Measurements from ENCODE around the gene SGIP1.

SGIP1 gene

DNA sequence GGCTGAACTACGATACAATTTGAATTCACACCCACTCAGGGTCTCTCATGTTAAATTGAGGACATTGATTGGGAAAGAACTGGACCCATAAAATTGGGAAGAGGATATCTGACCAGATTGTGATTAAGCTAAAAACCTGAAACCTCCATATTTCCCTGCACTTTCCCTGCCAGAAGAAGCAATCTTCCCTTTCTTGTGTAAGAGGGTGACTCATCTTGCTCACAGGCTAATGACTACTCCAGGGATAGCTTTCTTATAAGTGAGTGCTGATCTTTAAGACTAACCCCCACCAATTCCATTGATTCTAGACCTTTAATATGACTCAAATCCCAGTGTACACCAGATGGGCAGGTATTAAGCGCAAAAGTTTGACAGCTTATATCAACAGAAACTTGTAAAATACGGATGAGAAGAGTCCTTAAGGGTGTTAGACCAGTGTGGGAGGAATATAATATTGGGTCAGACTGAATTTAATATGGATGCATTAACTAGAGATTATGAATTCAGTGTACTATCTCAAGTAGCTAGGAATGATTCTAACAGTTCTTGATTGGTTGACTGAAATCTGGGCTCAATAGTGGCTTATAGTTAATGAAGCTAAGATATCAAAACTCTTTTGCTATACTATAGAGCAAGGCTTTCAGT is 12.1 kb upstream of the SGIP1 start:
- DNase-seq (ENCODE audit: low spot score): no peak

DNA sequence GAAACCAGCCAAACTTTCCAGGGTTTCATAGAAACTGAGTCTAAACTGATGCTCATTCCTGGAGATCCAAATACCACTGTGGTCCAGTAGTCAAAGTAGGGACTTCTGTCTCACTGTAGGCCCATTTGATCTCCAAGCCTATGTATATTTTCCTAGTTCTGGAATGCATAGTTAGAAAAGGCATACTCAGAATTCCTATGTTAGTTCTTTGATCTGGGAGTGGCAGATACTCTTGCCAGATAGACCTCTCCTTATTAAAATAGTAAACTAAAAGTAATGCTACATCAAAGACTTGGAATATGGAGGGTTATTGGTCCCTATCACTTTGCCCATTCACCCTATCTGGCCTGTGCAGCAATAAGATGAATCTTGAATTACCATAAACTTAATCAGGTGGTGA is 10.4 kb upstream of the SGIP1 start:
- DNase-seq (ENCODE audit: low spot score): peak; percentile 8

DNA sequence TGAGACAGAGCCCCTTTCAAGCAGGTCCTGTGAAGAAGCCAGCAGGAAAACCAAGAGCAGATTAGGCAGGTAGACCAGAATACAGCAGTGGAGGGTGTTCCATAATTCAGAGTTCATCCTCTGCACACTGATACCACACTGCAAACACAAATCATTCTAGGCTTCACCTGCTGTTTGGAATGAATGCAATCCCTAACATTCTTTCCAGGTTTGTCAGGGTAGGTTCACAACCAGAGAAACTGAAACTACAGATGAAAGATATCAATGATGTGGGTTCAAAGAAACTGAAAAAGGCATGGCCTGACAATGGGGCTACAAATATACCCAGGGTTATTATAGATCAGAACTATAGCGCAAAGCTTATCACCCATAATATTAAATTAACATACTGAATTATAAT is 8.9 kb upstream of the SGIP1 start:
- no peak for DNase-seq (ENCODE audit: low spot score)

DNA sequence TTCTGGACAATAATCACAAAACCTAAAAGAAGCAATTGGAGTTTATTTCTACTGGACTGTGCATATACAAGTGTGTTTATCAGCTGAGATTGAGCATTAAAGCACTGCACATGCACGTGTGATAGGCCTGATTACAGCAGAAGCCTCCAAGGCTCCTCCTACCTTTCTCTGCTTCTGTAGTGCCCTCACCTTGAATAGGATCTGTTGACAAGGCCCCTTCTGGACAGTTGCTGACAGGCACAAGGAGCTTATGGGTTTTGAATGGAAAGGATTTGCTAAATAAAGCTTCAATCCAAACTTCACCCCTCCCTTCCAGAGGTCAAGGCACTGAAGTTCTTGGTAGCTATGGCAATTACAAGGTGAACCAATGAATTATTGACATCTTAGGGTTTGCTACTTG is 7.9 kb upstream of the SGIP1 start:
- DNase-seq (ENCODE audit: low spot score): no peak

DNA sequence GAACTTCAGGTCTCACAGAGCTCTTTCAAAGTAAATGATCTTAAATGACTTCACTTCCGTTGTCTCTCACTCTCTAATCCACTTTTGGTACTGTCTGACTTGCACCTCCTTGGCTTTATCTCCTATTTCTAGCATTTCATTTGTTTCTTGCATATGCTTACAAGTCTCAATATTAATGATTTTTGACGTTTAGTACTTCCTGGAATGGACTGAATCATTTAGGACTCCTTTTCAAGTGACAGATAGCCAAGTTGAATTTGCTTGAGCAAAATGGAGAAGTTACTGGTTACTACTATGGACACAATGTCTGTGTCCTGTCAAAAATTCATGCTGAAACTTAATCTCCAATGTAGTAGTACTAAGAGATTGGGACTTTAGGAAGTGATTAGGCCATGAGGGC is 7.0 kb upstream of the SGIP1 start:
- no peak for DNase-seq (ENCODE audit: low spot score)

DNA sequence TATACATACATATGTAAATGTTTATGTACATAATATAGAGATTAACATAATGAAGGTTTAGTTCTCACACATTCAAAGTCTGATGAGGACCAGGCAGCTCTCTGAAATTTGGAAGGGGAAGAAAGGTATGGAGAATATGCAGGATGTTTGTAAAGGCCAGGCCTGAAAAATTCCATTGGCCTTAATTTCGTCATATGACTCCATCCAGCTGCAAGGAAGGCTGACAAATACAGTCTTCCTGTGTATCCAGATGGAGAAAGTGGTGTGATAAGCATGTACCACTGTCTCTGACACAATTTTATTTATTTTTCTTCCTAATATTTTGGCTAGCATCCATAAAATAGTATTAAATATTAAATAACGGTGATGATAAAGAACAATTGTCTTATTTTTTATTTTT is 6.3 kb upstream of the SGIP1 start:
- DNase-seq (ENCODE audit: low spot score): no peak

DNA sequence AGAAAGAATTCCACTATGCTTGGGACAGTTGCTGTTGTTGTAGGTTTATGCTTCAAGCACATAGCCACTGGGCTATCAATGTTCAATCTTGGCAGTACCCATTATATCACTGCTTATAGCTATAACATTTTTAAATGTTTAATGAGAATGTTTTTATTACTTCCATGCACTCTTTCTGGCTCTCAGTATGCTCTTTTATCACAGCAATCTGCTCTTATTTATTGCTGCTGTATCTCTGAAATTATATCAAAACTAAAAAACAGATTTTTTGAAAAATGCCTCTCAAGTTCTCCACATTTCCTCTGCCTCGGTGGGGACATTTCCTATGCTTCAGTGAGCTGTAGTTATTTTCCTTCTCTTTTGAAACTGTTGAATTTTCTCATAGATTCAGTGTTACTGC is 5.4 kb upstream of the SGIP1 start:
- no peak for DNase-seq (ENCODE audit: low spot score)

DNA sequence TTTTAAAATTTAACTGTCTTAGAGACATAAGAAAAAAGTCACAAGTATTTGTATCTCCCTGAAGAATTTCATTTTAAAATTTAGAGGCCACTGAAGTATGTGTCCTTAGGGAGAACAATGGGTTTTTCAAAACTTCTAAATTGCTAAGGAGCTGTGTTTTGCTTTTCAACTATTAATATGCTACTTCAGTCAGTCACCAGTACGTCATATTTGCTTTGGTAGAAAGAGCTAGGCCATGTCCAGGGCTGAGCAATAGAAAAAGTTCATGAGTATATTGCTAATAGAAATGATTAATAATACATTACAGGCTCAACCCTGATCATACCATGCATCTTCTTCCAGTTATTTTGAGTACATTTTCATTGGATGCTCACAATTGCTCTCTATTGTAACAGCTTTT is 1.7 kb upstream of the SGIP1 start:
- no peak for DNase-seq (ENCODE audit: low spot score)

DNA sequence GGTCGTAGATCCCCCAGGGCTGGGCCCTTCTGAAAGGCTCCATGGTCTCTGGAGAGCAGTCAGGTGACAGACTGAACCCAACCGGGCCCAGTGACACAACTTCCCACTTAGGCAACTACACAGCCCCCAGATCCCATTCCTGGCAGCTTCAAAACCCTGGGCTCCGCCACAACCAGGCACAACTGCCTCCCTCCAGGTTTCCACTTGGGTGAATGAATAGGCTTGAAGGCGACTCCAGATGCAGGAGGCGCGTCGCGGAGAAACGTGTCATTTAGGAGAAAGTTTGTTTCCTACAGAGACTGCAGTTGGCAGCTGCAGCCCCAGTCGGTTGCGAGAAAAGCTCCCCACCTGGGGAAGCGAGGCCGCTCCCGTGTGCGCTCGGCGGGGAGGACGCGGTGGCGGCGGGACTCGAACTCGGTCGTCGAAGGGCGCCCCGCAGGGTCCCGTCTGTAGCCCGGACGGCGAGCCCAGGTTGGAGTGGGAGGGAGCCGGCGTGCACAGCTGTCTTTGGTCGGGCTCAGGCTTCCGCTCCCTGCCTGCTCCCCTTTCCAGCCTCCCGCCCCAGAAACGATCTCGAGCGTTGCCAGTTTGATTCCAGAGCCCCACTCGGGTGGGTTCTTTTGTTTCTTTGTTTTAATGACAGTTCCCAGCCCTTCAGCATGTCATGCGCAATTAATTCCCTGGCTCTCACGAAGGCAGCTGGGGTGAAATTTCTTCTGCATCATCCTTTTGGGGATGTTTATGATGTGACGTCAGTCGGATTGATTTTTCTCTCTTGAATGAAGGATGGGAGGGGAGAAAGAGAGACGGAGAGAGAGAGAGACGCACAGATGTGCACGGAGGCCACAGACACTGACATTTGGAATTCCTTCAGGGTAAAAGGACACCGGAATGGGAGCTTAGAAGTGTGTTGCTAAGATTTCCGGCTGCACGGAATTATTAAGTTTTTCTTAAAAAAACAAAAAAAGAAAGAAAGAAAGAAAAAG is 862 bp upstream of the SGIP1 start:
- no peak for DNase-seq (ENCODE audit: low spot score)

DNA sequence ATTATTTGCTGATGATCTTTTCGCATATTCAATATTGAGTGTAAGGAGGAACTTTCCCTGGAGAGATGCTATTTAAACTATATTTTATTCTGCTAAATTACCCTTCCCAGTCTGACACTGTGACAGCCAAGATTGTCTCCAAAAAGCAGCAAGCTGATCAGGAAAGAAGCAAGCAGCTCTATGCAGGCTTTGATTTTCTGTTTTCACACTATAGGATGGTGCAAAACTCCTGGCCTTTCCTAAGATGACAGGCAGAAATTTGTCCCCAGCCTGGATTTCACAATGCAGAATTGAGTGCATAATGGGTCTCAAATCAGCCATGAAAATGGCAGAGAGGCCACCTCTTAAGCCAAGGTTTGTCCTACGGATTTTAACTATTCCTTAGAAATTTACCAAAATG is 1.1 kb downstream of the SGIP1 start:
- no peak for DNase-seq (ENCODE audit: low spot score)

DNA sequence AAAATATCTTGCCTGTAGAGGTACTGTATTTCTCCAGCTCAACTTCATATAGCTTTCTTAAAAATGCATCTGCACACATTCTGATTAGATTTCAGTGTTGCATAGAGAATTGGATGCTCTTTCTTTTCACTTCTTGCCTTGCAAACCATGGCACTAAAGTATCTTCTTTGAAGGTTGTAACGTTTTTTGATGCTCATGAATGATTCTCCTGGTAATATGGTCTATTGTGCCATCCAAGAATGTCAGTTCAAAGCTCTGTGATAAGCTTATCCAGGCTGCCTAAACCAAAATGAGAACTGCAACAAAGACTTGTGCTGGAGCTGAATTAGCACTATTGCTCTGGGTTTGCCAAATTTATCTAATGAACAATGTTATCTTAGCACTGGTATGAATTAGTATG is 1.9 kb downstream of the SGIP1 start:
- no peak for DNase-seq (ENCODE audit: low spot score)

DNA sequence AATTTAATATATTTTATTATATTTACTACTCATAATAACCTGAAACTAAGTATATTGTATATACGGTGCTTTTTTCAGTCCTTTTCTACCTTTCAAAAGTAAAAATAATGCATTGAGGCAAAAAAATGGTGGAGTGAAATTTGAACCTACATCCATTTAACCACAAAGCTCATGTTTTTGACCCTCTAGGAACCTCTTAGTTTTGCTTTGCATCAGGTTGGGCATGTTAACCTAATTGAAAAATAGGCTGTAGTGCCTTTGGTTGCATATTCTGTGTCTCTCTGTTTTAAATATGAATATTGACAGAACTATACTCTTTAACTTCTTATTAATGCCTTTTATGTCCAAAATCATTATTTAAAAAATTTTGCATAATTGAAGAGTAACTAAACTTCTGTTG is 3.8 kb downstream of the SGIP1 start:
- no peak for DNase-seq (ENCODE audit: low spot score)

DNA sequence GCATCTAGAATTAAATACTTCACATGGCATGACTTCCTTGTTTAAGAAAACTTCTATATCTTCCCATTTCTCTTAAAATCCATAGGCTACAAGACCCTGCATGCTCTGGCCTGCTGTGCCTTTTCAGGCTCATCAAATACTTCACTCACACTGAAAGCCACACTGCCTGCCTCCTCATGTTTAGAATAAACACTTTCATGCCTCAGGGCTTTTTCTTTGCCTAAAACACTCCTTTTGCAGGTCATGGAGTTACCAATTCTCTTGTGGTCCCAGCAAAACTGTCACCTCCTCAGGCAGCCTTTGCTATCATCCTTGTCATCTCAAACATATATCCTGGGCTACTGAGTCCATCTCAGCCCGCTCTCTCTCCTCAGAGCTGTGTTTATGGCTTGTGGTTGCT is 5.5 kb downstream of the SGIP1 start:
- no peak for DNase-seq (ENCODE audit: low spot score)

DNA sequence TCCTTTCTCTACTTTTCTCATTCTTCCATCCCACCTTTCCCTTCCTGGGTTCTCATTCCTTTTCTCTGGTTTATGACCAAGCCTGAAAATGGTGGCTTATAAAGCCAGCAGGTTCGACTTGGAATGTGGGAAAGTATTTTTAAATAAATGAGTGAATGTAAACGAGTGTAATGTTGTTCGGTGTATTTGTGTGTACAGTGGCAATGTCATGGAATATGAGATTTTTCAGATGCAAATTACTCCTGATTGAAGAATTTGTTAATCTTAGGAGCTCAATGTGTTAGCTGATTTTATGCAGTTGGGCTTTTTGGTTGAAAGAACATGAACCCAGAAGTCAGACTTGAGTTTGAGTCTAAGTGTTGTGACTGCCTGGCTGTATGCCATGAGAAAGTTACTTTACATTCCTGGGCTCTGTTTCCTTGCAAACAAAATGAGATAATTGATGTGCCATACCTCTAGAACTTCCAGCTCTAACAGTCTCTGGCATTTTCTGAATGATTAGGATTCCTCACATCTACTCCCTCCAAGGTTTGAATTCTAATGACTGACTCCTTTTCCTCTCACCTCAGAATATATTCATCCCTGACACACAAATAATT is 6.6 kb downstream of the SGIP1 start:
- DNase-seq (ENCODE audit: low spot score): no peak

DNA sequence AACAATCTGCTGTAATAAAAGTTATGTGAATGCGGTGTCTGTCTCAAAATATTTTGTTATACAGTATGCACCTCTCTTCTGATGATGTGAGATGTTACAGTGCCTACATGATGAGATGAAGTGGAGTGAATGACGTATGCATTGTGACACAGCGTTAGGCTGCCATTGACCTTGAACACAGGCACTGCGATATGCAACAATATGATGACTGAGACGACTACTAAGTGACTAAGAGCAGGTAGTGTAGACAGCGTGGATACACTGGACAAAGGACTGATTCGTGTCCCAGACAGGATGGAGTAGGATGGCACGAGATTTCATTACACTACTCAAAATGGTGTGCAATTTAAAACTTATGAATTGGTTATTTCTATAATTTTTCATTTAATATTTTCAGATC is 8.4 kb downstream of the SGIP1 start:
- DNase-seq (ENCODE audit: low spot score): no peak

DNA sequence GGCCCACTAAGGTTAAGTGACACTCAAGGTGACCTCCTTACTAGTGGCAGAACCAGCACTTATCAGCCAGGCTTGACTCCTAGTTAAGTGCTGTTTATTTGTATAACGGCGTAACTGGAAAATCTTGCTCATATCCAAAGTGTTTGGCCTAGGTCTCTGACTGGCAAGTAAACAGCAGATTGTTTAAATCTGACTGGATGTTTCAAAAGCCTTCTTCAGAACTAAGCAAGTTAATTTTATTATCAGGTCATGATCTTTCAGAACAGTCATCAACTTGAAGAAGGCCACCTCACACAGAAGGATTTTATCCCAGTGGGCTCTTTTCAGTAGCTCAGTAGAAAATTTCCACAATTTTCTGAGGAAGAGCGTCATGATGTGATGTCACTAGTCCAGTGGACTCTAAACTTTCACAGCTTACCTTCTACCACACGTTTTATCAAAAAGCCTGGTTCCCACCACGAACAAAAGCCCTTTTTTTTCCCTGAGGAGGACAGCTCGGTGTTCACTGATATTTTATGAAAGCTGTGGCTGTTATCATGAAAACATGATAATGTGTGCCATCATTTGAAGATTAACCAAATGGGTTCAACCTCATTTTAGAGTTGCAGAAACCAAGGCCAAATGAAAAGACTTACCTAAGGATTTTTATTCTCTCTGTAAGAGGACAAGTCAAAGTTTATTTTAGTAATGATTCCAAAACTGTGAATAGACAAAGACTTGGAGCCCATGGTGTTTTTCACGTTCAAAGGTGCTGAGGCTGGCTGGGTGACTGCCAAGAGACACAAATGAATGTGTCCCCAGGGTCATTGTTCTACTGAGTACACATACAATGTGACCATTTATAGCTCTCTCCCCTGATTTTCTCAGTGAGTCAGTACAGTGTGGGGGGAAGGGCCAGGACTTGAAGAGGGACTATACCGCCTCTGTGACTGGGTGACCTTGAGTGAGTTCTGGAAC is 9.1 kb downstream of the SGIP1 start:
- DNase-seq (ENCODE audit: low spot score): peak; percentile 71

DNA sequence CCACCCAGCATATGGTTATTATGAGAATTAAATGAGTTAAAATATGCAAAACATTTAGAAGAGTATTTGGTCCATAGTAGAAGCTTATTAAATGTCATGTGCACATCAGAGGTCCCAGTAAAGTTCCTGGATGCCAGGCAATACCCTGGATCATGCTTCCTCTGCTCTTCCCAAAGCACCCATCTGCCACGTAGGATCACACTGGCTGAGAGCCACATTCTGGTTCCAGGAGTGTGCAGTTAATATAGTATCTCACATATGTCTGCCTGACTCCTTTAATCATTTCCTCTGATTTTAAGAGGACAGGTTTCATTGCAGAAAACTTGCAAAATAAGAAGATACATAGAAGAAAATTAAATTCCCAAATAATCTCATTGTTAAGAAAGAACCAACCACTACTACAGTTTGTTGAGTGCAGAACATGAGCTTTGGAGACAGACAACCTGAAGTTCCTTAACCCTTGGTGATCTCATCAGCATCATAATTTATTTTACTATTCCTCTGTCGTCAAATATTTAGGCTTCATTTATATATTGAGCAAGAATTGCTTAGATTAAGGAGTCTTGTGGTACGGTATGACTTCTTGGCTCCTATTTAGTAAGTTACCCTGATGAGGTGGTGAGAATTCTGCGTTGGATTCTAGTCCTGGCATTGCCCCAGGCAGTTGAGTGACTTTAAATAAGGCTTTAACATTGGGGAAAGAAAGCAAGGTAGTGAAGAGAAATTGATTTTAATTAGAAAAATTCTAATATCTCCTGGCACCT is 12.3 kb downstream of the SGIP1 start:
- DNase-seq (ENCODE audit: low spot score): no peak

DNA sequence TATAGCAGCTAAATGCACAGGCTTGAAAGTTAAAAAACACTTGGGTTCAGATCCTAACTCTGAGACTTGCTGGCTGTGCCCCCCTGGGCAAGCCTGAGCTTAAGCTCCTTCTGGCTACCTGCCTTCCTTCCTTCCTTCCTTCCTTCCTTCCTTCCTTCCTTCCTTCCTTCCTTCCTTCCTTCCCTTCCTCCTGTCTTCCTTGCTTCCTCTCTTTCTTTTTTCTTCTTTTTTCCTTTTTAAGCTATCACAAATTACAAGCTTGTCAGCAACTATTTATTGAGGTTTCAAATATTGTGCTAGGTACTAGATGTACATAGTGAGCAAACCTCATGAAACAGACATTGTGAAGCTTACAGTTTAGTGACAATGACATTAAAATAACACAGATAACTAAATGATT is 15.1 kb downstream of the SGIP1 start:
- no peak for DNase-seq (ENCODE audit: low spot score)

DNA sequence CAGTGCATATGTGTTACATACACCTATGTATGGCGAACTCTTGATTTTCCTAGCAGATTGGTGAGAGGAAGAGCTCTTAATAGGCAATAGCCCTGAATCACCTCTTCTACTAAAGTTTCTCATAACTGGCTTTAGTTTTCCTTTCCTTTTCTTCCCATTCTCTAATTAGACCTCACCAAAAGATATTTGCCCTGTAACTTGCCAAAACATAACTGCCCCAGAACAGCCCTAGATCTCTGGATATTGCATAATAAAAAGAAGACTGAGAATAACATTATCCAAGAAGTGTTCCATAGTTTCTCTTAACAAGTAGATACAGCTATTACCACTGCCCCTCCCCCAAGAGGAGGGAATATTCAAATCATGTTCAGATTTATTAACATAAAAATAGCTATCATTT is 16.3 kb downstream of the SGIP1 start:
- DNase-seq (ENCODE audit: low spot score): no peak

DNA sequence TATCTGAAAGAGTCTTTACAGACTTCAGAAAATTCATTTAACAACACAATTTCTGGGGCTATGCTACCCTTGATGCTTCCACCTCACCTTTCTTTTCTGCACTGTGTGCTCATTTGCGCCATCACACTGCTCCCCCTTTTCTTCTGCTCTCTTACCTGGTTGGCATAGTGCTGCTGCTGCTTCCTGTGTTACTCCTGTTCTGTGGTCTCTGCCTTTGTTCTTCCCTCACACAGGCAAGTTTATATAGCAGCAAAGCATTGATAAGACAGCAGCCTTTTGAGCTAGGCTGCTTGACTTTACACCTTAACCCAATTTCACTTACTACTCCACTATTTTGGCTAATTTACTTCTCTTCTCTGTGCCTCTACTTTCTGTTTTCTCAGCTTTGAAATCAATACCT is 18.3 kb downstream of the SGIP1 start:
- no peak for DNase-seq (ENCODE audit: low spot score)

DNA sequence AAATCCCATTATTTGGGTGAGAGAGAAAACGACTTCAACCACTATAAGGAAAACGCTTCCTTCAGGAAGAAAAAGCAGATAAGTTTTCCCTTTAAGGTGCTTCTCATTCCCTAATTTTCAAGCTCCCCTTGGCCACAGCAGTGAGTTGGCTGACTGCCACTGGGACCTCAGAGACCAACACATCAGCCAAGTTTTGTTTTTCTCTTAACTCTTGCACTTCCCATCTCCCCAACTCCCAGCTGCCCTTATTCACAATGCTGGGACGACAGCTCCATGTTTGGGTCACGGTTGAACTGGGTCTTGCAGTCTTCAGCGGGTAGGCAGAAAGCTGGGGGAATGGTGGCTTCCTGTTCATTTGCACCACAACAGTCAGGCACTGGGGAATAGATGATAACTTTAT is 18.9 kb downstream of the SGIP1 start:
- DNase-seq (ENCODE audit: low spot score): no peak
